Measurements from ENCODE around the gene CARD14. TPM values are rescaled to one million over a fixed set of nuclear protein-coding genes. Genes with fewer than 3 reads are reported as not detected.

The CARD14 gene
- total and polyA plus RNA-seq, 2 donors (not counting 1 experiment from before 2014, with no cell fraction given): not detected

- Histone ChIP-seq H3K4me2 (replicated peaks; ENCODE audit: low read depth, low read length, poor library complexity, severe bottlenecking) (no peak overlapping the region), H3K4me3 (ENCODE audit: control extremely low read depth in 1 of 5, extremely low read depth in 1 of 5, insufficient read depth in 1 of 5, low read depth in 2 of 5, low read length in 4 of 5) (no peak overlapping the region), H3K27ac (ENCODE audit: low read length in 2 of 2) (no peak overlapping the region), H3K27me3 (replicated peaks in 1 of 4; ENCODE audit: control extremely low read depth in 1 of 4, control insufficient read depth in 3 of 4, insufficient read depth in 4 of 4, low read length in 3 of 4) (peaks cover 0 to 7% (median 0%) of the 10 kb centered on the region in 4 experiments), H3K79me2 (ENCODE audit: control insufficient read depth, insufficient read depth, low read length) (no peaks in the 10 kb centered on the region), H3K4me1 (ENCODE audit: control insufficient read depth in 2 of 2, insufficient read depth in 2 of 2, low read length in 2 of 2) (no peaks in the 10 kb centered on the region), H3K9me3 (ENCODE audit: control extremely low read depth in 1 of 3, control insufficient read depth in 2 of 3, insufficient read depth in 1 of 3, low read length in 2 of 3) (no peaks in the 10 kb centered on the region), H3K36me3 (replicated peaks in 1 of 2; ENCODE audit: control extremely low read depth in 1 of 2, control insufficient read depth in 1 of 2, extremely low read depth in 1 of 2, insufficient read depth in 2 of 2, low read length in 1 of 2) (no peaks in the 10 kb centered on the region), H3K9ac (ENCODE audit: low read length) (no peak overlapping the region), H2AFZ (ENCODE audit: insufficient read depth, low read depth, low read length, poor library complexity, severe bottlenecking) (no peak overlapping the region), H4K20me1 (ENCODE audit: control insufficient read depth, insufficient read depth, low read length, poor library complexity, severe bottlenecking) (no peaks in the 10 kb centered on the region)
- POLR2A ChIA-PET: interaction anchor here (0.7 kb wide), 1 partner anchor 50 kb away, joined by 4 read pairs; no protein-coding TSS in a partner anchor
- TF ChIP-seq EZH2 (IDR thresholded peaks at IDR 0.05; ENCODE audit: borderline replicate concordance, insufficient read depth, low read depth, low read length, poor library complexity, severe bottlenecking) (no peak), CTCF (IDR thresholded peaks at IDR 0.05) (no peak)
- Mint-ChIP-seq H3K27ac (no peak overlapping the region), H3K4me1 (no peaks in the 10 kb centered on the region), H3K4me3 (no peak overlapping the region), H3K9me3 (ENCODE audit: insufficient read depth) (no peaks in the 10 kb centered on the region), H3K27me3 (peaks cover 7% of the 10 kb centered on the region)
- DNase-seq (no peak), ATAC-seq (ENCODE audit: low read depth) (no peak)
- WGBS (ENCODE audit: insufficient coverage): 89% methylated on average over 24 of the region's 26 CpGs
- CTCF ChIA-PET: no interaction called here
- intact Hi-C loops (cut with micrococcal nuclease): no loop called here
Measured at GRCh38 chr17:80183581-80184422, 14.0 kb downstream of the CARD14 start.

GRCh38 chr17:80184423-80184714 is 14.5 kb downstream of the CARD14 start:
- no peak overlapping the region for H3K4me2 ChIP-seq (replicated peaks; ENCODE audit: low read depth, low read length, poor library complexity, severe bottlenecking)
- intact Hi-C loops (cut with micrococcal nuclease): no loop called here
- WGBS (ENCODE audit: insufficient coverage): 92% methylated on average over 8 of the region's 10 CpGs
- H2AFZ ChIP-seq (ENCODE audit: insufficient read depth, low read depth, low read length, poor library complexity, severe bottlenecking): no peak overlapping the region
- no peaks in the 10 kb centered on the region for H3K4me1 ChIP-seq (ENCODE audit: control insufficient read depth in 2 of 2, insufficient read depth in 2 of 2, low read length in 2 of 2)
- DNase-seq: no peak
- H3K27me3 ChIP-seq (replicated peaks in 1 of 4; ENCODE audit: control extremely low read depth in 1 of 4, control insufficient read depth in 3 of 4, insufficient read depth in 4 of 4, low read length in 3 of 4): peaks cover 0 to 7% (median 0%) of the 10 kb centered on the region in 4 experiments
- Mint-ChIP-seq H3K4me3 (no peak overlapping the region), H3K9me3 (ENCODE audit: insufficient read depth) (no peaks in the 10 kb centered on the region), H3K27ac (no peak overlapping the region), H3K4me1 (no peaks in the 10 kb centered on the region), H3K27me3 (peaks cover 4% of the 10 kb centered on the region)
- no peak for ATAC-seq (ENCODE audit: low read depth)
- ChIA-PET POLR2A (interaction anchor here (0.7 kb wide), 1 partner anchor 51 kb away, joined by 4 read pairs; no protein-coding TSS in a partner anchor), CTCF (no interaction called here)
- H3K36me3 ChIP-seq (replicated peaks in 1 of 2; ENCODE audit: control extremely low read depth in 1 of 2, control insufficient read depth in 1 of 2, extremely low read depth in 1 of 2, insufficient read depth in 2 of 2, low read length in 1 of 2): no peaks in the 10 kb centered on the region
- no peaks in the 10 kb centered on the region for H4K20me1 ChIP-seq (ENCODE audit: control insufficient read depth, insufficient read depth, low read length, poor library complexity, severe bottlenecking)
- H3K4me3 ChIP-seq (ENCODE audit: control extremely low read depth in 1 of 5, extremely low read depth in 1 of 5, insufficient read depth in 1 of 5, low read depth in 2 of 5, low read length in 4 of 5): no peak overlapping the region
- H3K27ac ChIP-seq (ENCODE audit: low read length in 2 of 2): no peak overlapping the region
- no peaks in the 10 kb centered on the region for H3K9me3 ChIP-seq (ENCODE audit: control extremely low read depth in 1 of 3, control insufficient read depth in 2 of 3, insufficient read depth in 1 of 3, low read length in 2 of 3)
- TF ChIP-seq CTCF (IDR thresholded peaks at IDR 0.05): no peak
- TF ChIP-seq EZH2 (IDR thresholded peaks at IDR 0.05; ENCODE audit: borderline replicate concordance, insufficient read depth, low read depth, low read length, poor library complexity, severe bottlenecking): no peak
- H3K9ac ChIP-seq (ENCODE audit: low read length): no peak overlapping the region
- no peaks in the 10 kb centered on the region for H3K79me2 ChIP-seq (ENCODE audit: control insufficient read depth, insufficient read depth, low read length)

All from B cell (primary cell).